HuH-7 (cell line): ENCODE measurements around the gene TMEM47.

Experiments
- DNase-seq: peaks from one replicate; pipeline ENCODE4 v3.0.0; 2011; ENCODE audit warnings: low spot score

TMEM47 gene

DNA sequence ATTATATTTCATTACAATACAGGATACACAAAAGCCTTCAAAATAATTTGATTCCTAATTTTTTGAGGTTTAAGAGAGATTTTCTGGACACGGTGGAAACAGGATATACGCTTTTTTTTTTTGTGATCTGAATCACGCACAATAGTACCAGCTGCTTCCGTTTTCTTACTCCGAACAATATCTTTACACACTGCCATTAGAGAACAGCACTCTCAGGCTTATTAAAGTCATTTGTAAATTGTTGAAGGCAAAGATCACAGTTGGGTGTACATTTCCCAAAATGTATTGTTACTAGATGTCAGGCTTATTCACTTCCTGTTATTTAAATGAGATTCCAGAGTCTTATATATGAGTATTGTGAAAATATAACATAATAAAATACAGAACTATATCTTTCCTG, 71.5 kb downstream of the TMEM47 start:
- DNase-seq: no peak

DNA sequence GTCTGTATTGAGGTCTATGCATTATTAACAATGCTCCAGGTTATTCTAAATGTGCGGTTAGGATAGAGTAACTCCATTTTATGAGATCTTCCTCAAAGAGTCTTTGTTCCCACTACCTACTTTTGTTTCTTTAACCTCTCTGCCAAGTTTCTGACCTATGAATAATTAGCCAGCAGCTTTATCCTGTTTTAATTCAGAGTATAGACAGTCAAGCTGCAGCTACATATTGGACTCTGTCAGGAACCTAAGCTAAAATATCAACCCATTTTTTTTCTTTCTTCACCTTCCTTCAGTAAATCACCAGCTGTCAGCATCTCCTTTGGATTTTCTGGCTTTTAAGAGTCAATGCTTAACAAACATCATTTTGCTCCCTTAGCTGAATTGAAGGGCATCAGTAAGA, 72.3 kb downstream of the TMEM47 start:
- no peak for DNase-seq

DNA sequence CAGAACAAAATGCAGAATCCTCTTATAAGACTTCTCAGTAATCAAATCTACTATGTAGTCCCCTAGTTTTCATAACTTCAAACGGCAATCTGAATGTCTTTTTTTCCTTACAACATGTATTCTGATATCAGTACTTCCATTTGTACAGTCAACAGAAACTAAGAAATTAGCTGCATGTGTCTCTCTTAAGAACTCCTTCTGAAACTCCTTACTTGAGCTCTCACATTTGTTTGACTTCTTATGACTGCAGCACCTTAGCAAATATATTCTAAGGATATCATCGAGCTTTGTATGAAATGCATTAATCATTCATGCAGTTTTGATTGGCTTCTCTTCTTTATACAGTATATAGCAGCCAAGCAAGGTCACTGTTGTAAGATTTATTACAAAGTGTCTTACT, 77.0 kb downstream of the TMEM47 start:
- no peak for DNase-seq

DNA sequence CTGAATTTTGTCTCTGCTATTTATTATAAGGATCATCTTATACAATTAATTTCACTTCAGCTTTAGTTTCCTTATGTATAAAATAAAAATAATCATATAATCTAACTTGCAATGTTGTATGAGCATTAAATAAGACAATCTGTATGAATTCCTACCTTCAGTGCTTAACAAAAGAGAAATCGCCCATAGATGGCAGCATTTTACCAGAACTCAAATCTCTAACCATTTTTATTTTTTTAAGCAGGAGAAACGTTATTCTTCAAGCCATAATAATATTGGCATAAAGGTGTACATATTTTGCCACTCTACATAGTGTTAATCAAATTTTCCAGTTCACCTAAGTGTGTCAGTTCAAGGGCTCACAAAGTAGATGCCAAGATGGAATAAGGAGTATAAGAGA, 78.8 kb downstream of the TMEM47 start:
- no peak for DNase-seq
